ENCODE measurements around the gene TMEM126B. TPM values are rescaled to one million over a fixed set of nuclear protein-coding genes. Genes with fewer than 3 reads are reported as not detected.

TMEM126B gene
- total and polyA plus RNA-seq, 2 of the 13 experiments (the other 11 are each of a cell fraction or from before 2014, with no cell fraction given), result 33.6 to 54.8 TPM

- peak; percentile 77; the same call in 1 of the 2 replicates for TF ChIP-seq RFXAP (CRISPR knock-in tag; IDR thresholded peaks at IDR 0.05; ENCODE audit: borderline replicate concordance)
- no peak for TF ChIP-seq CENPBD1 (CRISPR knock-in tag; IDR thresholded peaks at IDR 0.05; ENCODE audit: borderline replicate concordance, low read depth)
- TF ChIP-seq CEBPG (CRISPR knock-in tag; IDR thresholded peaks at IDR 0.05), result peak; percentile 36
- peak; percentile 77; the same call in 1 of the 2 replicates for TF ChIP-seq SNAPC2 (CRISPR knock-in tag; IDR thresholded peaks at IDR 0.05)
- no peak for TF ChIP-seq IRX3 (CRISPR knock-in tag; IDR thresholded peaks at IDR 0.05; ENCODE audit: borderline replicate concordance, low read depth)
- no peak for TF ChIP-seq HMGA1 (CRISPR knock-in tag; conservative IDR thresholded peaks at IDR 0.05)
- peak; percentile 67; the same call in 1 of the 2 replicates for TF ChIP-seq KDM5B (CRISPR knock-in tag; IDR thresholded peaks at IDR 0.05; ENCODE audit: borderline replicate concordance)
- TF ChIP-seq BHLHE40 (IDR thresholded peaks at IDR 0.05; ENCODE audit: low read length), result no peak
- TF ChIP-seq AHDC1 (CRISPR knock-in tag; IDR thresholded peaks at IDR 0.05; ENCODE audit: borderline replicate concordance), result no peak; the same call in 1 of the 2 replicates
- TF ChIP-seq ZNF331 (CRISPR knock-in tag; IDR thresholded peaks at IDR 0.05), result peak; percentile 53
- TF ChIP-seq ELF3 (CRISPR knock-in tag; IDR thresholded peaks at IDR 0.05), result 0 out of 2 replicates have a peak, but pooled peaks have one; percentile 53
- TF ChIP-seq YEATS4 (CRISPR knock-in tag; IDR thresholded peaks at IDR 0.05; ENCODE audit: borderline replicate concordance), result peak; percentile 68
- TF ChIP-seq ZNF784 (CRISPR knock-in tag; IDR thresholded peaks at IDR 0.05; ENCODE audit: borderline replicate concordance), result no peak
- peak; percentile 77; the same call in 1 of the 2 replicates for TF ChIP-seq SRY (CRISPR knock-in tag; IDR thresholded peaks at IDR 0.05)
- peak; percentile 90 for TF ChIP-seq KAT7 (CRISPR knock-in tag; IDR thresholded peaks at IDR 0.05; ENCODE audit: borderline replicate concordance)
- TF ChIP-seq RFX5 (IDR thresholded peaks at IDR 0.05; ENCODE audit: low read depth, low read length), result no peak
- no peak for TF ChIP-seq MTA3 (CRISPR knock-in tag; IDR thresholded peaks at IDR 0.05)
- no peak for TF ChIP-seq FUBP1 (CRISPR knock-in tag; IDR thresholded peaks at IDR 0.05; ENCODE audit: borderline replicate concordance)
- TF ChIP-seq MTERF4 (CRISPR knock-in tag; IDR thresholded peaks at IDR 0.05), result 0 out of 2 replicates have a peak, but pooled peaks have one; percentile 44
- TF ChIP-seq ZNF652 (CRISPR knock-in tag; IDR thresholded peaks at IDR 0.05; ENCODE audit: borderline replicate concordance, low read depth), result no peak
Measured at GRCh38 chr11:85647604-85648299, 19.4 kb downstream of the TMEM126B start, which contains the start of gene TMEM126A (continued).
